Measurements from ENCODE around the gene LCE3B. TPM values are rescaled to one million over a fixed set of nuclear protein-coding genes. Genes with fewer than 3 reads are reported as not detected.

The LCE3B gene
- total and polyA plus RNA-seq, 2 donors (not counting 1 experiment from before 2014, with no cell fraction given), result not detected

- Histone ChIP-seq H3K4me2 (replicated peaks; ENCODE audit: low read depth, low read length, poor library complexity, severe bottlenecking) (no peak overlapping the region), H3K4me3 (ENCODE audit: control extremely low read depth in 1 of 5, extremely low read depth in 1 of 5, insufficient read depth in 1 of 5, low read depth in 2 of 5, low read length in 4 of 5) (no peak overlapping the region), H4K20me1 (ENCODE audit: control insufficient read depth, insufficient read depth, low read length, poor library complexity, severe bottlenecking) (no peaks in the 10 kb centered on the region), H3K9me3 (ENCODE audit: control extremely low read depth in 1 of 3, control insufficient read depth in 2 of 3, insufficient read depth in 1 of 3, low read length in 2 of 3) (no peaks in the 10 kb centered on the region), H3K79me2 (ENCODE audit: control insufficient read depth, insufficient read depth, low read length) (no peaks in the 10 kb centered on the region), H2AFZ (ENCODE audit: insufficient read depth, low read depth, low read length, poor library complexity, severe bottlenecking) (no peak overlapping the region), H3K36me3 (replicated peaks in 1 of 2; ENCODE audit: control extremely low read depth in 1 of 2, control insufficient read depth in 1 of 2, extremely low read depth in 1 of 2, insufficient read depth in 2 of 2, low read length in 1 of 2) (no peaks in the 10 kb centered on the region), H3K27ac (ENCODE audit: low read length in 2 of 2) (no peak overlapping the region), H3K4me1 (ENCODE audit: control insufficient read depth in 2 of 2, insufficient read depth in 2 of 2, low read length in 2 of 2) (no peaks in the 10 kb centered on the region), H3K27me3 (replicated peaks in 1 of 4; ENCODE audit: control extremely low read depth in 1 of 4, control insufficient read depth in 3 of 4, insufficient read depth in 4 of 4, low read length in 3 of 4) (peaks cover 0 to 6% (median 1%) of the 10 kb centered on the region in 4 experiments), H3K9ac (ENCODE audit: low read length) (no peak overlapping the region)
- 100% methylated on average over 1 of the region's 3 CpGs for WGBS (ENCODE audit: insufficient coverage)
- intact Hi-C loops (cut with micrococcal nuclease), result no loop called here
- TF ChIP-seq EZH2 (IDR thresholded peaks at IDR 0.05; ENCODE audit: borderline replicate concordance, insufficient read depth, low read depth, low read length, poor library complexity, severe bottlenecking), result no peak
- no peak for TF ChIP-seq CTCF (IDR thresholded peaks at IDR 0.05)
- Mint-ChIP-seq H3K4me1 (no peaks in the 10 kb centered on the region), H3K4me3 (no peak overlapping the region), H3K27ac (no peak overlapping the region), H3K9me3 (ENCODE audit: insufficient read depth) (no peaks in the 10 kb centered on the region), H3K27me3 (peaks cover 37% of the 10 kb centered on the region)
- no peak for DNase-seq
- ChIA-PET POLR2A (no interaction called here), CTCF (no interaction called here)
- ATAC-seq (ENCODE audit: low read depth), result no peak
These were observed 31.5 kb downstream of the LCE3B start for GRCh38 chr1:152645146-152645545.

- Histone ChIP-seq H3K27ac (ENCODE audit: low read length in 2 of 2) (no peak overlapping the region), H3K4me2 (replicated peaks; ENCODE audit: low read depth, low read length, poor library complexity, severe bottlenecking) (no peak overlapping the region), H3K4me1 (ENCODE audit: control insufficient read depth in 2 of 2, insufficient read depth in 2 of 2, low read length in 2 of 2) (no peaks in the 10 kb centered on the region), H2AFZ (ENCODE audit: insufficient read depth, low read depth, low read length, poor library complexity, severe bottlenecking) (no peak overlapping the region), H3K27me3 (replicated peaks in 1 of 4; ENCODE audit: control extremely low read depth in 1 of 4, control insufficient read depth in 3 of 4, insufficient read depth in 4 of 4, low read length in 3 of 4) (peaks cover 0 to 10% (median 1%) of the 10 kb centered on the region in 4 experiments), H3K9me3 (ENCODE audit: control extremely low read depth in 1 of 3, control insufficient read depth in 2 of 3, insufficient read depth in 1 of 3, low read length in 2 of 3) (no peaks in the 10 kb centered on the region), H3K36me3 (replicated peaks in 1 of 2; ENCODE audit: control extremely low read depth in 1 of 2, control insufficient read depth in 1 of 2, extremely low read depth in 1 of 2, insufficient read depth in 2 of 2, low read length in 1 of 2) (no peaks in the 10 kb centered on the region), H3K79me2 (ENCODE audit: control insufficient read depth, insufficient read depth, low read length) (no peaks in the 10 kb centered on the region), H3K9ac (ENCODE audit: low read length) (no peak overlapping the region), H3K4me3 (ENCODE audit: control extremely low read depth in 1 of 5, extremely low read depth in 1 of 5, insufficient read depth in 1 of 5, low read depth in 2 of 5, low read length in 4 of 5) (no peak overlapping the region), H4K20me1 (ENCODE audit: control insufficient read depth, insufficient read depth, low read length, poor library complexity, severe bottlenecking) (no peaks in the 10 kb centered on the region)
- H3K27me3 Mint-ChIP-seq, result peaks cover 34% of the 10 kb centered on the region
- no peaks in the 10 kb centered on the region for H3K9me3 Mint-ChIP-seq (ENCODE audit: insufficient read depth)
- ChIA-PET CTCF (no interaction called here), POLR2A (no interaction called here)
- no peak for DNase-seq
- no peaks in the 10 kb centered on the region for H3K4me1 Mint-ChIP-seq
- no peak for ATAC-seq (ENCODE audit: low read depth)
- TF ChIP-seq CTCF (IDR thresholded peaks at IDR 0.05) (no peak), EZH2 (IDR thresholded peaks at IDR 0.05; ENCODE audit: borderline replicate concordance, insufficient read depth, low read depth, low read length, poor library complexity, severe bottlenecking) (no peak)
- H3K4me3 Mint-ChIP-seq, result no peak overlapping the region
- no peak overlapping the region for H3K27ac Mint-ChIP-seq
- intact Hi-C loops (cut with micrococcal nuclease), result no loop called here
These were observed 33.0 kb downstream of the LCE3B start for GRCh38 chr1:152646656-152647055.

All from B cell (primary cell).